Dermis lymphatic vessel endothelial cell (primary cell): Measurements from ENCODE around the gene ZNF543. TPM values are rescaled to one million over a fixed set of nuclear protein-coding genes. Genes with fewer than 3 reads are reported as not detected.

Experiments used
- total RNA-seq: library from RNA; depleted of rRNA; stranded (reverse); fragments of >200 nt; gene quantifications from 2 replicates; pipeline ENCODE4 v1.2.1, GENCODE V29; 2014

ZNF543 gene
- total RNA-seq: 7.9 and 12.2 TPM in 2 replicates

DNA sequence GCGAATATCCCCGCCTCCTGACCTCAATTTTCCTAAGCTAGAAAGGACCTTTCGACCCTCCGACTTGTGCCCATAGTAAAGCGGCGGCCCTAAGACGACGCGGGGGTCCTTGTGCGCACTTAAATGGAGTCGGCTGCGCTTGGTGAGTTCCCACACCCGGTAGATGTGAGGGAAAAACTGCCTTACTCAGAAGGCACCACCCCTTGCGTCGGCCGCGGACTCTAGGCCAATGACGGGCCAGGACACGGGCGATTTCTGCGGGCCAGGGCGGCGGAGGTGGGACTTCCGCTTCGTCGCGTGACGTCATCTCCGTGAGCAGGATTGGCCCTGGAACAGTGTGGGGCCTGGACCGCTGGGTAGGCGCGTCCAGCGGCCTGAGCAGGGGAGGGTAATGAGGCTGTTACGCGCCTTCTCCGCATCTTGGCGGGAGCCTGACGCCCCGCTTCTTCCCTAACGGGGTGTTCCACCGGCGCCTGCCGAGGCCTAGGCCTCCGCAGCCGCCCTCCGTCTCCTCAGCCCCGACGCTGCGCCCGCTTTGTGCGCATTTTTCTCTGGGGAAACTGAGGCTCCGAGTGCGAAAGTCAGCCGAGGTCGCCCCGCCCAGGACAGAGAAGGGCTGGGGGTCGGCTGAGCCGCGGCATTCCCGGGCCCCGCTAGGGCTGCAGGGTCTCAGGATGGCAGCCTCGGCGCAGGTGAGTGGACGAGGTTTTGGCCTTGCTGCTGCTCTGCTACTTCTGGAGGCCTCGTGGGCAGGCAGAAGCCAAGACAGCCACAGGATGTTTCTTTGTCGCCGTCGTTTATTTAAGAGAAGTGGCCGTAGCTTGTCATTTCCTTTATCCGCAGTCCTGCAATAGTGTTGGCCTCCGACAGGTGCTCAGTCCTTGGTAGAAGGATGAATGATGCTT, at the start of gene ZNF543:
ZNF543 (plus strand) TSS at position 293 of the 905 bp plus-strand sequence; CDS start at position 675, 382 bp downstream.

DNA sequence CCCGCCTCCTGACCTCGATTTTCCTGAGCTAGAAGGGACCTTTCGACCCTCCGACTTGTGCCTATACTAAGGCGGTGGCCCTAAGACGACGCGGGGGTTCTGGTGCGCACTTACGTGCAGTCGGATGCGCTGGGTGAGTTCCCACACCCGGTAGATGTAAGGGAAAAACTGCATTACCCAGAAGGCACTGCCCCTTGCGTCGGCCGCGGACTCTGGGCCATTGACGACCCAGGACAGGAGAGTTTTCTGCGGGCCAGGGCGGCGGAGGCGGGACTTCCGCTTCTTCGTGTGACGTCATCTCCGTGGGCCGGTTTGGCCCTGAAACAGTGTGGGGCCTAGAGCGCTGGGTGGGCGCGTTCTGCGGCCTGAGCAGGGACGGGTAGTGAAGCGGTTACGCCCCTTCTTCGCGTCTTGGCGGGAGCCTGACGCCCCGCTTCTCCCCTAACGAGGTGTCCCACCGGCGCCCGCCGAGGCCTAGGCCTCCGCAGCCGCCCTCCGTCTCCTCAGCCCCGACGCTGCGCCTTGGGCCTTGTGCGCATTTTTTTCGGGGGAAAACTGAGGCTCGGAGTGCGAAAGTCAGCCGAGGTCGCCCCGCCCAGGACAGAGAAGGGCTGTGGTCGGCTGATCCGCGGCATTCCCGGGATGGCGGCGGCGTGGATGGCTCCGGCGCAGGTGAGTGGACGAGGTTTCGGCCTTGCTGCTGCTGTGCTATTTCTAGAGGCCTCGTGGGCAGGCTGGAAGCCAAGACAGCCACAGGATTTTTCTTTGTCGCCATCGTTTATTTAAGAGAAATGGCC, 39.9 kb upstream of the ZNF543 start, which contains the start of gene ZNF460:
ZNF460 (plus strand) TSS at position 321 of the 797 bp plus-strand sequence; CDS start at position 643, 322 bp downstream.

DNA sequence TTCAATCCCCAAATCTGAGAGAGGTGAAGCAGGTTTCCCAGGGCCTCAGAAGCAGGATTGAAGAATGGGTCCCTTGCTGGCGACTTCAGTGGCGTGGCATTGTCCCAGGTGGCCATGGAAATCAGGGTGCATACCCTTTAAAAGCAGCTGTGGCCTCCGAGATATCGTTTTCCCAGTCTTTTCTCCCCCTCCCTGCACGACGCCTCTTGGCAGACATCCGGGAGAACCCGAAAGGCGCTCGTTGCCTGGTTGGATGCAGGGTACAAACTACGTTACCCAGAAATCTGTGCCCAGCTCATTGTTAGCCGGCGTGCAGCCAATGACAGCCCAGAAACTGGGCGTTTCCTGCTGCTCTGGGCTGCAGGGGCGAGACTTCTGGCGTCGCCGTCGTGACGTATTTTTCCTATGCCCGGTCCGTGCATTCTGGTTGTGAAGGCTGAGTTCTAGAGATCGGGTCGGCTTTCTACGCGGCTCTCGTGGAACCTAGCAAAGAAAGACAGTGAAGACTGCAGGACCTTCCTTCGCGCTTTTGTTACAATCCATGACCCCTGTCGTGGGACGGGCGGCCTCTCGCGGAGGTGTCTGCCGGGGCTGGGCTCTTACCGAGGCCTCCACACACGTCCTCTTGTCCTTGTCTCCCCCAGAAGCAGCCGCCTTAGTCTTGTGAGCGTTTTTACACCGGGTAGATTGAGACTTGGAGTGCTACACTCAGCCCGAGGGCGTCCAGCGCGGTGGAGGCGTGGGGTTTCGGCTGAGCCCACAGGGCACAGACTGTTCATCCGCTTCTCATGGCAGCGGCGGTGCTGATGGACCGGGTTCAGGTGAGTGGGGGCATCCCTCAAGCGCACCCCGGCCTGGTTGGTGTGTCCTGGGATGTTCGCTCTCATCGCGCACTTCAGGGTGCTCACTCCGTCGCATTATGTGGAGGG, 30.9 kb downstream of the ZNF543 start, which contains the start of gene ZNF304:
ZNF304 (plus strand) TSS at position 395 of the 929 bp plus-strand sequence; CDS start at position 789, 394 bp downstream.

DNA sequence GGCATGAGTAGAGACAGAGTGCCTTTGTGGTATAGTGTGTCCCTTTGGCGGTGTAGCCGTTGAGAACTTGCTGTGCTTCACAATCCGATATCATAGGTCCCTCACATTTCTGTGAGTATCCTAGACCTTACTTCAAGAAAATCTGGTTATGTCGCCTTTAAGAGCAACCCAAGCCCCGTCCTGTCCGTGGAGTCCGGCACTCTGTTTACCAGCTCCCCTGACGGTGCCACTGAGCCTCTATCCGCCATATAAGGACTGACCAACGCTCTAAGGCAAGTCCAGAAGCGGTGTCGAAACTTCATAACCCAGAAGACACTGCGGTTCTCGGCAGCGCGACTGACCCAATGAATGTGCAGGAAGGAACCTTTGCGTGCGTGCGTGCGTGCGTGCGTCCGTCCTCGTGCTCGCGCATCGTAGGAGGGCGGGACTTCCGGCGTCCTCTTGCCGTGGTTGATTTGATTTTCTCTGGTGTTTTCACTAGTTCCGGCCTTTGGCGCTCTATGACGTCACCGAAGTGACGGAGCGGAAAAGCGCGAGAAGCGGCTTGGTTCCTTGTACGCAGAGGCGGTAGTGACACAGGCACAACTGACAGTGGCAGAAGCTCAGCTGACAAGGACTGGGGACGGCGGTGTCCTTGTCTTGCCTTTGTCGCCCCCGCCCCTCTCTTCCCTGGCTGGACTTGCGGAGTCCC, 42.9 kb downstream of the ZNF543 start, which contains the start of the genes TRAPPC2B and ZNF547:
TRAPPC2B (plus strand) TSS at position 555 of the 691 bp plus-strand sequence. CDS start 1,283 bp downstream, outside the sequence.
ZNF547 (plus strand) TSS at position 555 of the 691 bp plus-strand sequence. CDS start 5,005 bp downstream, outside the sequence.

Other genes with a start within 250 kb of the ZNF543 start
- gene USP29, start 200.5 kb upstream of the ZNF543 start, total RNA-seq: not detected in 2 replicates
- not detected in 2 replicates for gene ZIM3, start 175.3 kb upstream of the ZNF543 start, total RNA-seq
- not detected in 2 replicates for gene DUXA, start 153.0 kb upstream of the ZNF543 start, total RNA-seq
- gene ZNF264, start 129.0 kb upstream of the ZNF543 start, total RNA-seq: 26.1 and 29.9 TPM in 2 replicates
- gene AURKC, start 89.4 kb upstream of the ZNF543 start, total RNA-seq: 0.33 and 0.69 TPM in 2 replicates
- gene ZNF805, start 79.8 kb upstream of the ZNF543 start, total RNA-seq: 26.8 and 29.7 TPM in 2 replicates
- gene ZNF460, start 40.0 kb upstream of the ZNF543 start, total RNA-seq: 46.2 and 64.4 TPM in 2 replicates
- 9.4 and 12.2 TPM in 2 replicates for gene ZNF304, start 30.8 kb downstream of the ZNF543 start, total RNA-seq
- 10.3 and 11.3 TPM in 2 replicates for gene TRAPPC2B, start 43.1 kb downstream of the ZNF543 start, total RNA-seq
- 2.6 and 2.9 TPM in 2 replicates for gene ZNF547, start 43.1 kb downstream of the ZNF543 start, total RNA-seq
- gene ZNF548, start 69.4 kb downstream of the ZNF543 start, total RNA-seq: 11.9 and 16.6 TPM in 2 replicates
- 11.5 and 13.0 TPM in 2 replicates for gene ZNF17, start 90.7 kb downstream of the ZNF543 start, total RNA-seq
- gene ZNF749, start 114.9 kb downstream of the ZNF543 start, total RNA-seq: 8.8 and 11.1 TPM in 2 replicates
- gene VN1R1, start 136.7 kb downstream of the ZNF543 start, total RNA-seq: 0.11 and 0.17 TPM in 2 replicates
- gene ZNF772, start 157.1 kb downstream of the ZNF543 start, total RNA-seq: 10.9 and 17.6 TPM in 2 replicates
- 7.6 and 10.5 TPM in 2 replicates for gene ZNF419, start 167.3 kb downstream of the ZNF543 start, total RNA-seq
- gene ZNF773, start 179.5 kb downstream of the ZNF543 start, total RNA-seq: 8.6 and 11.6 TPM in 2 replicates
- gene ZNF549, start 206.9 kb downstream of the ZNF543 start, total RNA-seq: 4.1 and 5.5 TPM in 2 replicates
- 6.6 and 8.3 TPM in 2 replicates for gene ZNF550, start 239.4 kb downstream of the ZNF543 start, total RNA-seq